Suppressor macrophage treated with lipopolysaccharide for 4 hours (primary cell): ENCODE measurements around the gene TXN.
"Not testable (repeated sequence)": the region's sequence is repeated elsewhere in the genome, so short reads cannot be mapped to it uniquely, and the experiment has no call there.

Experiments
- DNase-seq: peaks from one replicate; pipeline ENCODE4 v3.0.0-alpha.2; 2020

TXN gene

DNA sequence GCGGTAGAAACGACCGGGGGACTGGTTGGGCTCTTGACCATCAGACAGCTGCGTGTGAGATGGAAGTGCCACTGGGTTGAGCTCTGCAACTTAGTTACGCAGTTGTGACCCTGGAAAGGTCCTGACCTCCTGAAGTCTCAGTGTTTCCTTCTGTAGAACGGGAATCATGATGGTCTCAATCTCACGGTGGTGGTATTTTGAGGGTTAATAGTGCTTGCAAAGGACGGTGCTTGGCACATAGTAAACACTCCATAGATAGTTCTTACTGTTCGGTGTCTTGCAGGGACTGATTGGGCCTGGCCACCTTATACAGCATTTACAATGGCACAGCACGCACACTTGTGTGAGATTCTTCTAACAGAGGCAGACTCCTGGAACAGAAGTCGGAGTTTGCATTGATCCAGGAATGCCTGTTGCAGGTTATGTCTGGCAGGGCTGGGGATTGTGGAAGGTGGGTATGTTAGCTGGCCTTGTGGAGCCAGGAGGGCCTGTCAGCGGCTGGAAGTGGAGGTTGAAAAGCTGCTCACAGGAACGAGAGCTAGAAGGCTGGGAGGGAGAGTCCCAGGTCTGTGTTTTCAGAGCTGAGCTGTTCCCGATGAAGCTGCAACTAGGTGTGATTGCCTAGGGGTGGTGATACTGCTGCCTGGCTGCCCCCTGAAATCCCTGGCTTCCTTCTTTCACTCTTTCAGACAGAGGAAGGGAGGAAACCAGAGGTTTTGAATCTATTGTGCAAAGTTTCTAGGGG lies 962 bp upstream of the TXN start:
- no peak for DNase-seq

DNA sequence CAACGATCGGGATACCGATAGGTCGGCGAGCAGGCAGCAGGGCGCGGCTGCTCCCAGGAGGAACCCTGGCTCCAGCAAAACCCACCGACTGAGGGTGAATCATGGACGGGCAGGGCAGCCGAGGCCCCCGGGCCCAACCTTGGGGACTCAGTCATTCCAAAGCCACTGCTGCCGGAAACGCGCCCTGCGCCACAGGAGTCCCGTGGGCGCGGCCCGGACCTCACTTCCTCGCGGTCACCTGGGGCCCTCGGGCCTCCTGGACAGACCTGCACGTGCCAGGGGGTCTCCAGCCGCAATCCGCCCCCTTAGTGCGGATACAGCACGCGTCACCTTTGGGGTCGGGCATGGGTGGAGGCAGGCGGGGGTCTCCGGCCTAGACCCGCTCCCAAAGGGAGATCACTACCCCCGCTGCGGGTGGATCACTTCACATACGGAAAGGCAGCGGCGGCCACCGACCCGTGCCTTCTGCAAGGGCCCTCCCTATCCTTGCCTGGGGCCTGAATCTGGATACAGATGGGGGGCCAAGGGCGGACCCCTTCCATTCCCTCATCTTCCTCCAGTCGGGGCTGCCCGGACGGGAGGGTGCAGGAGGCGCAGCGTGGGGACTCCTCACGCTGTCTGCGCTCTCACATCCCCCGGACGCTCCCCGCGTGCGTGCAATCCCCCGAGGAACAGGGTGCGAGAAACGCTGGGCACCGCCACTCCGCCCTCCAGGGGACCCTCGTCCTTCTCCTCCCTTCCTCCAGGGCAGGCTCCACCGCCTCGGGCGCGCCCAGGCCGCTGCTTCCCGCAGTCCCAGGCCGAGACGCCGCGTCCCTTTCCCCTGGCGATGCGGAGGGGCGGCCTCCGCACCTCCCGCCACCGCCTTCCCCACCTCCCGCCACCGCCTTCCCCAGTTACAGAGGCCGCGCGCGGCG lies 586 bp downstream of the TXN start:
- peak; percentile 76 for DNase-seq

DNA sequence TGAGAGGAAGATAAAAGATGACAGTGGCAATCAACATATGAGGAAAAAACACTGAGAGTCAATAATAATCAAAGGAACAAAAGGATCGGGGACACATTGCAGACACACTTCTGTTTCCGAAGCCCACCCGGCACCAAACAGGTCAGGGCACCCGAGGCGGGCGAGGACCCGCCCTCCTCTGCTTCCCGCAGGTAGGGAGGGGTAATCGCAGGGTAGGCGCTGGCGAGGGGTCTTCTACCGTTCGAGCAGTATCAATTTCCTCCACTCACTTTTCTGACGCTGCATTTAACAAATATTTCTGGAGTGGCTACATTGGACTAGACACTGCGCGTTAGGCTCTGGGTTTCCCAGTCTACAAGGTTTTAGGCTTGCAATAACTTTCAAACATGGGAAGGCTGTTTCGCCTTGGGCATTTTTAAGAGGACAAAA lies 1.3 kb downstream of the TXN start:
- DNase-seq, result no peak

DNA sequence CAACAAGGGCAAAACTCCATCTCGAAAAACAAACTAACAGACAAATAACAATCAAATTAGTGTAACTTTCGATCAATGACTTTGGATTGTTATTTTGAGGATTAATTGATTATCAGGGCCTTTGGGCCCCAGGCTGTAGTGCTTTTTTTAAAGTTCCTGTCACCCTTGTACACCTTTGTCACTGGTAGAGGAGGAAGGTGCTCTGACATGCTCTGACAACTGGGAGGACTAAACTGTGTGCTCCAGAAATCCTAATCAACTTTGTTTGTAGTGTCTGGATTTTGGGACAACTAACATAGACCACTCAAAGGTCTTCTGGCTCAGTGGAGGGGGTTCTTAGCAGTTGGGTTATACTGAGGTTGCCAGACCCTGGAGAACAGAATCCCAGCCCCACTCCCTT lies 1.8 kb downstream of the TXN start:
- no peak for DNase-seq

DNA sequence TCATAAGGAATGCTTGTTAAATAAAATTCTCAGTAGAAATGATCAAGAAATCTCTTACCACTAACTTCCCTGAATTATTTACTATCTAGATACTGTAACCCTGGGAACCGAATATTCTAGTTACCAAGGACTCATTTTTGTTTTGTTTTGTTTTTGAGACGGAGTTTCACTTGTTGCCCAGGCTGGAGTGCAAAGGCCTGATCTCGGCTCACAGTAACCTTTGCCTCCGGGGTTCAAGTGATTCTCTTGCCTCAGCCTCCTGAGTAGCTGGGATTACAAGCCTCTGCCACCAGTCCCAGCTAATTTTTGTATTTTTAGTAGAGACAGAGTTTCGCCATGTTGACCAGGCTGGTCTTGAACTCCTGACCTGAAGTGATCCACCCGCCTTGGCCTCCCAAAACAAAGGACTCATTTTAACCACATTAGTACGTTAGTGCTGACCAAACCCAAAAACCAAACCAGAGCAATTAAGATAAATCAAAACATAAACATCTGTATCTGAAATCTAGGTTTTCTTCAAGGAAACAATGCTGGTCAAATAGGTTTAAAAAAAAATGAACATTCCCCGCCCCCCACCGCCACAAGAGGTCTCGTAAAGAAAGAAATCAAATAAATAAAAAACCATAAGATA lies 3.7 kb downstream of the TXN start:
- no peak for DNase-seq

DNA sequence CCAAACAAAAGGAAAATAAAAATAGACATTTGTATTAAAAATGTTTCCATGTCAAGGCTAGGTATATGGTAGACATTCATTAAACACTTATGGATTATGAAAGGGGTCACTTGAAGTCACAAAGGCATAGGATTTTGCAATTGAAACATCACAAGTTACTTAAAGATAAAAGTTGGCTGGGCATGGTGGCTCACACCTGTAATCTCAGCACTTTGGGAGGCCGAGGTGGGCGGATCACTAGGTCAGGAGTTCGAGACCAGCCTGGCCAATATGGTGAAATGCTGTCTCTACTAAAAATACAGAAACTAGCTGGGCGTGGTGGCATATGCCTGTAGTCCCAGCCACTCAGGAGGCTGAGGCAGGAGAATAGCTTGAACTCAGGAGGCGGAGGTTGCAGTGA lies 4.5 kb downstream of the TXN start:
- not testable (repeated sequence) for DNase-seq

DNA sequence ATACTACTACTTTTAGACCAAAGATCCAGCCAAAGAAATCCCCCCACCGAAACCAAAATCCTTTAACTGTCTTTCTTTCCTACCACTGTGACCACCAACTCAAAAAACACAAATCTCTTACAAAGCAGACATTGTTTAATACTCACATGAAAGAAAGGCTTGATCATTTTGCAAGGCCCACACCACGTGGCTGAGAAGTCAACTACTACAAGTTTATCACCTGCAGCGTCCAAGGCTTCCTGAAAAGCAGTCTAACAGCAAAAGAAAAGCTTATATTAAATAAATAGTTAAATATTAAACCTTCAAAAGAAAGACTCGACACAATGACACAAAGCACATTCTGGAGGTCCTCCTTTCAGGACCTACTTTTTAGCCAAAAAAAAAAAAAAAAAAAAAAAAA lies 5.1 kb downstream of the TXN start:
- no peak for DNase-seq

DNA sequence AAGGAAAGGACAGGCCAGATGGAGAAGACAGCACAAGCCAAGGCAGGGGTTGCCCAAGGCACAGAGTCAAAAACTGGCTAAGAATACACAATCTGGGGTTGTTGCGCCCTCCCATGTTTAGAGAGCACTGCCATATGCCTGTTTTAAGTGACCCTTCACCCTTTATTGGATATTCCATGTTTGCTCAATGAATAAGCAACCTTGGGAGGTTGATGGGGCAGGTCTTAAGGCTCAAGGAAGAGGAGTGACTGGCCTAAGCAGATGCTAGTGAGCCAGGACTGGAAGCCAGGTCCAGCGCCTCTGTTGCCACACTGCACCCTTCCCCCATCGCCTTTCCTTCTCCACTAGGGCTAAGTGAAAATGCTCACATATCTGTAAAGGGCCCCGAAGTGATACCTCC lies 6.7 kb downstream of the TXN start:
- no peak for DNase-seq

DNA sequence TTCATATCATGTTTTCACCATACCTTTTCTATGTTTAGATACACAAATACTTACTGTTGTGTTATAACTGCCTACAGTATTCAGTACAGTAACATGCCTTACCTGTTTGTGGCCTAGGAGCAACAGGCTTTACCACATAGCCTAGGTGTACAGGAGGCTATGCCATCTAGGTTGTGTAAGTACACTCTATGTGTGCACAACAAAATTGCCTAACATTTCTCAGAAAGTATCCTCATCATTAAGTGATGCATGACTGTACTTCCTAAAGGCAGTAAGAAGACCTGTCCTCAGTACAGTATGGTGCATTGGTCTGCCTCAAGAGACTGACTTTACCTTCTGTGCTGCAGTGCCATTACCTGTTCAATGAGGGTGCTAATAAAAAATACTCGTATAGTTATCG lies 7.9 kb downstream of the TXN start:
- no peak for DNase-seq

DNA sequence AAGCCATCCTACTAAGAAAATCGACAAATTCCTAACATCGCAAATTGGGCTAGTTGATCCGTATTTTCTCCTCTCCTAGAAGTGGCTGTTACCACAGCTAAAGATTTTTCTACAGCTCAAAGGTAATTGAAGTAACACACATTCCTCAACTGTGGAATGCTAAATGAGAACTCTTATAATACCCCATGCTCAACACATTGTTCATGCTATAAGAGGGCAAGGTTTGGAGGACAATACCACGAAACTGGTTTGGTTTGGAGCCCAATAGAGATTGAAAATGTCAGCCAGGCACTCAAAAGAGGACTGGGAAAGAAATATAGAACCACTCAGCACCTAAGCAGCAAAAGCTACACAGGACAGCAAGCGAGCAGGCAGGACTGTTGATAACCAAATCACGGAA lies 10.1 kb downstream of the TXN start:
- DNase-seq, result no peak

DNA sequence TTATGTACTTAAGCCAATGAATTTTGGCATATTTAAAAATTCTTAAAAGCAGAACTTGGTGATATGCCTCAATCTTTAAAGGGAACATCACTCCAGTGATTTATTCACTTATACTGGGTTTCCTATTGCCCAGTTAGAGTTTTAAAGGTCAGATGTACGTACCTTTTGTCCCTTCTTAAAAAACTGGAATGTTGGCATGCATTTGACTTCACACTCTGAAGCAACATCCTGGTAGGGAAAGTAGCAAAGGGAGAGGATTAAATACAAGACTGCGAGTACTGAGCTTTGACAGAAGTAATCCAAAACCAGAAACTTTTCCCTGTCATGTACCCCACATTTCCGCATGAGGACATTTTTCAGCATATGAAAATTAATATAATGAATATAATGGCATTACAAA lies 11.7 kb downstream of the TXN start:
- no peak for DNase-seq

DNA sequence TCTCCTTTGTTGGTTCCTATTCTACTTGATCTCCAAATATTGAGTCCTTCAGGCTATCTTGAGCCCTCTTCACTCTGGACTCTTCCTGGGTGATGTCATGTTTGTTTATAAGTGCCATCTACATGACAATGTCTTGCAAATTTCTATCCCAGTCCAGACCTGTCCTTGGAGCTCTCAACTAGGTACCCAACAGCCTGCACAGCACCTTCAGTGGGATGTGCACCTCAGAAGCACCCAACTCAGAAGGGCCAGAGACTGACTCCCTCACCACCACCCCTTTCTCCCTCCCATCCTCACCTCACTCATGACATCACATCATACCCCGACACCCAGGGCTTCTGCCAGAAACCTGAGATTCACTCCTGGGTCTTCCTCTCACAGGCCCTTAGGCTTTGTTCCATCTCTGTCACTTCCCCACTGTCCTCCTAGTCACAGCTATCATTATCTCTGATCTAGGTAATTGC lies 14.4 kb downstream of the TXN start:
- peak; percentile 48 for DNase-seq

DNA sequence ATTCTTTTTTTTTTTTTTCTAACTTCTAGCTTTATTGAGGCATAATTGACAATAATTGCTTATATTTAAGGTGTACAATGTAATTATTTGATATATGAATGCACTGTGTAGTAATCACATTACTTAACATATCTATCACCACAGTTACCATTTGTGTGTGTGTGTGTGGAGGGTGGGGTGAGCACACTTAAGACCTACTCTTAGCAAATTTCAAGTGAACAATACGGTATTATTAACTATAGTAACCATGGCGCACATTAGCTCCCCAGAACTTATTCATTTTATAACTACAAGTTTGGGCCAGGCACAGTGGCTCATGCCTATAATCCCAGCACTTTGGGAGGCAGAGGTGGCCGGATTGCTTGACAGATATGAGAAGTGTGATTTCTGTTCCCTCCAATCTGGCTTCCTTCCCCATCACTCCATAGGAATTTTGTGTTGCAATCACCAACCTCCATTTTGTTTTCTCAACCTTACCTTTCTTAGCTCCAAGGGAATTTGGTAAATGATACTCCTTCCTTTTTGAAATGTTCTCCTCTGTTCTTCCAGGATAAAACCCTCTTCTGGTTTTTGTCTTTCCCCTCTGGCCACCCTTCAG lies 14.9 kb downstream of the TXN start:
- DNase-seq, result no peak

DNA sequence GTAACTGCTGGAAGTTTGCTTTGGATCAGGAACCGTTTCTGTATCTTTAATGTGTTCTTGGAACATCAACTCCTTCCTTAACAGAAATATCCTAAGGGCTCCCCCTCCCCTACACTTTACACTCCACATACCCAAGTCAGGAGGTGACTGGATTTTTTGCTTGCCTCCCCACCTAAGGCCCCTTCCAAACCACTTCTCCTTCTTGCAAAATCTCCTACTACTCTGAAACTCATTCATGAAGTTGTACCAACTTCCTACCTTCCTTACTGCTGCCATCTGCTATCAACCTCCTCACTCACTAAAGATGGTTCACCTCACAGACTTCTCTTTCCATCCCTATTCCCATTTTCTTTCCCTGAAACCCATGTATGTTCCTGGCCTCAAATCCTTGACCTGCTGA lies 16.1 kb downstream of the TXN start:
- peak; percentile 53 for DNase-seq

DNA sequence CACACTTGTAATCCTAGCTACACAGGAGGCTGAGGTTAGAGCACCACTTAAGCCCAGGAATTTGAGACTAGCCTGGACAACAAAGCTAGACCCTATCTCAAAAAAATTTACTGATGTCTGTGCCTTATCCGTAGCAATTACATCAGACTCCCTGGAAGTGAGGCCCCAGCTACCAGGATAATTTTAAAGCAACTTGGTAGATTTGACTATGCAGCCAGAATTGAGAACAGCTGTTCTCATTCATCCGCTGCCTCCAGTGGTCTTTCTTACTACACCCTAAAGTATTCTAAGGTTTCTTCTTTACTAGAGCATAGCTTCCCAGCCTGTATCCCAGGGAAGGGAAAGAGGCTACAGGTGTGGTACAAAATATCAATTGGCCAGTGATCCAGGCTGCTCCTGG lies 28.0 kb downstream of the TXN start:
- DNase-seq, result no peak

DNA sequence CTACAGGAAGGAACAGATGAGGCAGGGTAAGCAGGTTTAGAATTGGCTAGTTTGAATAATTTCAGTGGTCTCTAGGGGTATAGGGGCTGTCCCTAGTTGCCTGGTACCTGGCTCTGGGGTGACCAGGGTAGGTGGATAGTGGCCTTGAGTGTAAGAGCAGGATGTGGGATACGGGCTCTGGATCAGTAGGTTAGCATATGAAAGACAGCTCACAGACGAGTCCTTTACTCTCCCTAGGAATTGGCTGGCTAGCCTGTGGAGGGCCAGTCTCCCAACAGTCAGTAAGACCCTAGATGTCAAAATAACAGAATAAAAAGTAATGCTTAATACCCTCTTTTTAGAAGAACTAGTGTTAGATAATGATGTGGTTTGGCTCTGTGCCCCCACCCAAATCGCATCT lies 31.7 kb downstream of the TXN start:
- DNase-seq, result no peak

DNA sequence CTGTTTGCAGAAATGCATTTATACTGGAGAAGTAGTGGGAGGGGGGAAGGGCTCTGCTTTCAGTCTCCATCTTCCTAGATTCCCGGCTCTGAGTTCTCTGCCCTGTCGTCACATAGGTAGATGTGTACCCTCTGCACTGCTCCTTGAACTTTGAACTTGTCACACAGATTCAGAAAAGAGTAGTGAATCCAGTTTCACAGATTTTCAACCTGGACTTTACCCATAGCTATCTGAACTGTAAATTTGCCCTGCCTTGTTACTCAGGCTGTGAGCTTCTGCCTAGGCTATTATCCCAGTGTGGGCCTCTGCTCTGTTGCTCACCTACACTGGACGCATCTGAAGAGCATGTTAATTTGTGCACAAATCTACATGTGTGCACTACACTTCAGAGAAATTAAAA lies 35.5 kb downstream of the TXN start:
- DNase-seq, result no peak

DNA sequence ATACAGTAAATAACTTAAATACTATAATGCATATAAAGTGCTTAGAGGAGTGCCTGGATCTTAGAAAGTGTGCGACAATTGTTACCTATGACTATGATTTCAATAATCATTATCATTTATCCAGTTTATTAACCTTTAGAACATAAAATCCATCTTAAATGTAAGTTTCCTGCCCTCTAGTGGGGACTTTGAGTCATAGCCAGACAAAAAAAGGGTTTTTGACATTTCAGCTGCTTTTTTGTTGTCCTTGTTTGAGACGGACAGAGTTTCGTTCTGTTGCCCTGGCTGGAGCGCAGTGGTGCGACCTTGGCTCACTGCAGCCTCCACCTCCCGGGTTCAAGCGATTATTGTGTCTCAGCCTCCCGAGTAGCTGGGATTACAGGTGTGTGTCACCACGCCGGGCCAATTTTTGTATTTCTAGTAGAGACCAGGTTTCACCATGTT lies 38.6 kb downstream of the TXN start:
- peak; percentile 67 for DNase-seq

DNA sequence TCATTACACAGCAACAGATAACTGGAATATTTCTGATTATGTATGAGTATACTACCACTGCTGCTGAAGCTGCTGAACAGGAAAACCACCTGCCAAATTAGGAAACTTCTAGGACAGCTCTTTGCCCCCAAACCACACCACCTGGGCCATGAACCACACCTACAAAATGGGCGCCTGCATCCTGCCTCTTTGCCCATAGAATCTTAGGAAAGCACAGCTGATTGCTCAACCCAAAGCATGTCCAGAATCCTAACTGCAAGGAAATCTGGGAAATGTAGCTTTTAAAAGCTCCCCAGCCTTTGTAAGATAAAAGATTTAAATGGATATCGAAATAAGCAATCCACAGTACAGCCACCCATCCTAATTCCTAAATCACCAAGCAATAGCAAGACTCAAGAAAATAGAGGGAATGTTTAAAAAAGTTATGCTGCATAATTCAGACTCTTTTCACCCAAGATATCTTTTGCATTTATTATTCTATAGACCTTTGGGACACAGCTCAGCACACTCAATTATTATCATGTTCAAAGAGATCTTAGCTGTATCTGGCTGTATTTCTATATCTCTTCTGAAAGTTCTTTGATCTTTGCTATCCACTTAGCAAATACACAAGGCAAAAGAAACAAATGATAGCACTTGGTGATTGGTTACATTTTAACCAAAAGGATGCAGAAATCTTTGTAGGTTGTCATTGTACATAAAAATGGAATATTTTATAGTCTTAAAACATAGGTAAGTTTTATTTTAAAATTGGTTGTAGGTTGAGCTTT lies 41.5 kb downstream of the TXN start:
- no peak for DNase-seq

DNA sequence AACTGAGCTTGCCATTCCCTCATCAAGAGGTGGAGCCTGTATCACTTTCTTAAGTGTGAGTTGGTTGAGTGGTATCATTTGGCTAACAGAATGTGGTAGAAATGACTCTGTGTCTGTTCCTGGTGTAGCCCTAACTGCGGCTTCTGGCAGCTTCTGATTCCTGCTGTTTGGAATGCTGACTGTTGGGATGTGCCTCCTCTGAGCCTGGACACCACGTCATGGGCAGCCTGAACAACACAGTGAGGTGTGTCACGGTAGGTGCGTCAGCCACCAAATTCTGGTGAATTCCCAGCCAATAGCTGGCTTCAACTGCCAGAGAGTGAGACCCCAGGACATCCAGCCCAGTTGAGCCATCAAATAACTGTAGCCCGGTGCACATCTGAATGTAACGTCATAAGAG lies 42.2 kb downstream of the TXN start:
- no peak for DNase-seq

DNA sequence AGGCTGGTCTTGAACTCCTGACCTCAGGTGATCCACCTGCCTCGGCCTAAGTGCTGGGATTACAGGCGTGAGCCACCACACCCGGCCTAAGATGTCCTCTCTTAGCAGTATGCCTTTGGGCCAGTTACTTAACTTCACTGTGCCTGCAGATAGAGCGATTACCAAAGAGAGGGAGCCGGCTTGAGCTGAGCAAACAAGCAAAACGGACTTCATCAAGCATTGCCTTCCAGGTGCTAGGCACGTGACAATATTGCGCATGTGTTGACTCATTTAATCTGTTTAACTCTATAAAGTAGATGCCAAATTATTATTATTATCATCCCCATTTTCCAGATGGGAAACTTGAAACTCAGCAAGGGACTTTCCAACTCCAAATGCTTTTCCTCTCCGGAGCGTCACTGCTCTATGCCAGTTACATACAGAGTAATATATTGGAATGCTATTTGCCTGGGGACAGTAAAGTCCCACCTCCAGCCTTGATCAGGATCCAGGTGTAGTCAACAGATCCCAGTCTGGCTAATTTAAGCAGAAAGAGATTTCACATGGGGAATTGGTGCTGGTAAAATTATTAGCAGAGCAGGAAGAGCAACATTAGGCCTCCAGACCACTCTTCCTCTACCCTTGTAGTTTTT lies 42.8 kb downstream of the TXN start:
- no peak for DNase-seq

DNA sequence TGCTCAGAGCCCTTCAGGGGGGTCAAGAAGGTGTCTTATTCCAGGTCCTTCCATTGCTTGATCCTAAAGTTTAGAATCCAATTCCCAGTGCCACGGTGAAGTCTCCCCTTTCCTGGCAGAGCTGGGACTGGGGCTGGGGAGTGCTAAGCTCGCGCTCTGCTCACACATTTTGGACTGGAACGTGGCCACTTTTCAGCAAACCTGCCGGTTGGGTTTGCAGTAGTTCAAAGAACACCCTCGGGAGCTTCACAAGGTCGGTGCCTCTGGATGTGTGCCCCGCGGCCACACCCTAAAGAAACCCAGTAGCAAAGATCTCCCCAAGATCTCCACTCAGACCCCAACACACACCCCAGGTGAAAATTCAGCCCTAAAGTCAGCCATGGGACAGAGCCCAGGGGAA lies 48.3 kb downstream of the TXN start, which contains the start of gene C9orf152:
Gene C9orf152, minus strand, starts transcription at position 129 of the 400 bp plus-strand sequence. CDS start 580 bp downstream, outside the sequence.
- no peak for DNase-seq
